ENCODE measurements around the gene SORCS2.
"Not testable (repeated sequence)": the region's sequence is repeated elsewhere in the genome, so short reads cannot be mapped to it uniquely, and the experiment has no call there.

Gene SORCS2

DNA sequence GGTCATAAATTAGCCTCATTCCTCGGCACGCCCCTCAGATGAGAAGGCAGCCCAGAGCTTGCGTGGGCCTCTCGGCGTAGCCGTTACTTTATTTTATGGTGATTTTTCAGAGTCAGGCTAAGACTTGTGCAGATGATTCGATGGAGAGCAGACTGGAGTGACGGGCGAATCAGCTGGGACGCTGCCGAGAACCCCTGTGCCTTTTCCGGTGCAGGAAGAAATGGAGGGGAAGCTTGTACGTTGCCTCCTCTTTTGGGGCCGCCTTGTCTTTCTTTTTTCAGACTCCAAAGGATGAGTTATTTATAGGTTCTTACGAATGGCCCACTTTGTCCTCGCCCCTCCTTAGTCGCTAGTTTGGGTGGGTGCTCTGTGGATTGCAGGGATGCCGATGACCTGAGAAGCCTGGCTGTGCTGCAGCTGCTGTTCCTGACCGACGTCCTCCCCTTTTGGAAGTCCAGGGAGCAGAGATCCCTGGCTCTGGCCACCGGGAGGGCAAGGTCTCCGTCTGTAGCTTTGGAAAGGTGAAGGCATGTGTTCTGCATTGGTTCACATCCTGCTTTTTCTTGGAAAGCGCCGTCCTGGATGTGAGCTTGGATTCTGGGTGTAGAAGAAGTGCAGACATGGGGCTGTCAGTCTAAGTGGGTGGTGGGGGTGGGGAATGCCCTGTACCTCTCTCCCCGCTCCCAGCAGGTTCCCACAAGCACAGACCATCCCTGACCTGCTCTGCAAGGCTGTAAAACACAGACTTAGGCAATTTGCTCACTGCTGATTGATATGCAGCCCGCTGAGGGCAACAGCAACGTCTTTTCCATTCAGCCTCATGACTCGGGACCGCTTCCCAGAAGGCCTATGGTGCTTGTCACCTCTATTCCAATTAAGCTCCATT, 9.3 kb downstream of the SORCS2 start:
- no peak for FAIRE-seq

DNA sequence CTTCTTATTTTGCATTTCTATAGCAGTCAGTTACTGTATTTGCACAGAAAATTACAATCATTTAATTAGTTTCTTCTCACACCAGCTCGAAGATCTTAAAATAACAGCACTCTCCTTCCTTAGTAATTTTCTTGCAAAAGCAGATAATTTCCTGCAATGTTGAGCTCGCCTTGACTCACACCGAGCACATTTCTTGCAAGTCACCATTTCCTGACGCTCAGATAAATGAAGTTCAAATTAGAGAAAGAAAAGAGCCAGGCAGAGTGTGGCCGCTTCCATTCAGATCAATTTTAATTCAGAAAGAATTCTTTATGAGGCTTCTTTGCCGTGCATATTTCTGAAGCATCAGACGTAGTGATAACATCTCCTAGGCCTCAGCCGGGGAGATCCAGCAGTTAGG, 10.1 kb downstream of the SORCS2 start:
- FAIRE-seq: no peak

DNA sequence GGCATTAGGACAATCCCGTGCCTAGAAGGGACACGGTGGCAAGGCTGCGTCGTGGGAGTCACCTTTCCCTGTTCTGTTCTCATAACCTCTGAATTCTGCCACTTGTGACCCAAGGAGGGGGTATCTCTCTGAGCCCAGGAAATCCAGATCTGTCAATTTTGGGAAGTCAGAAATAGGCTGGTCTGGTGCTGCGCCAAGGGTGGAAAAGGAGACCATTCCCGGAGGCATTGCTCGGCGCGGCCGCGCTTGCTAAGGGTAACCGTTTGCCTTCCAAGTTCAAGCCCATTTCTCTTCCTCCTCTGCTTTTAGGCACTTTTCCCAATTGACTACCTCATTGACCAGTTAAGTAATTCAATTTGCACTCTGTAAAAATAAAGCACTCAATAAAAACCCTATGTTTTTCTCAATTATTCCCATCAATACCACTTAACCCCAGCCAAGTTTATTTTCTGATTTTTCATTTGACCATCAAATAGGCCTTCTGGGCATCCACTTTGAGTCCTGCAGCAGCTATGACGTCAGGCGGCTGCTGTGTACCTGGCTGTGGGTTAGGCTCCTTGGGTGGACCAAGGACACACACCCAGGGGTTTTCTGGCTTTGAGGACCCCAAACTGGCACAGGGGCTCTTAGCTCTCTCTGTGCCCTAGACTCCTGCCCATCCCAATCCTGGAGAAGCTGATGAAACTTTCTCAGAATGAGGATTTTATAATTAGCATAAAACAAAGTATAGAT, 12.5 kb downstream of the SORCS2 start:
- no peak for FAIRE-seq

DNA sequence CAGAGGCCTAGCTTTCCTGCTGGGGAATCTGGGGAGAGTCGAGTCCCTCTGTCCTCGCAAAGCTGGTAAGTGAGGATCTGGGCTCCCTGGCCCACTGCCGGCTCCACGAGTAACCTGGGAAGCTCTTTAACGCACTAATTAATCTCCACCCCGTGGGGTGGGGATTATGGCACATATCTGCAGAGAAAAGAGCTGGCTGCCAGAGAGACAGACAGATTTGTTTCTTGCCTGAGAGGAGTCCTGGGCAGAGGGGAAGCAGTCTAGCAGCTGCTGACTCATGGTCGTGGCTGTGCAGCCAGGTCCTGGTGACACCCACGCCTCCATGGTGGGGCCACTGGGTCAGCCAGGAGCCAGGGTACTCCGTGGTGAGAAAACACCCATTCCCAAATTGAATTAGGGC, 14.0 kb downstream of the SORCS2 start:
- FAIRE-seq: no peak

DNA sequence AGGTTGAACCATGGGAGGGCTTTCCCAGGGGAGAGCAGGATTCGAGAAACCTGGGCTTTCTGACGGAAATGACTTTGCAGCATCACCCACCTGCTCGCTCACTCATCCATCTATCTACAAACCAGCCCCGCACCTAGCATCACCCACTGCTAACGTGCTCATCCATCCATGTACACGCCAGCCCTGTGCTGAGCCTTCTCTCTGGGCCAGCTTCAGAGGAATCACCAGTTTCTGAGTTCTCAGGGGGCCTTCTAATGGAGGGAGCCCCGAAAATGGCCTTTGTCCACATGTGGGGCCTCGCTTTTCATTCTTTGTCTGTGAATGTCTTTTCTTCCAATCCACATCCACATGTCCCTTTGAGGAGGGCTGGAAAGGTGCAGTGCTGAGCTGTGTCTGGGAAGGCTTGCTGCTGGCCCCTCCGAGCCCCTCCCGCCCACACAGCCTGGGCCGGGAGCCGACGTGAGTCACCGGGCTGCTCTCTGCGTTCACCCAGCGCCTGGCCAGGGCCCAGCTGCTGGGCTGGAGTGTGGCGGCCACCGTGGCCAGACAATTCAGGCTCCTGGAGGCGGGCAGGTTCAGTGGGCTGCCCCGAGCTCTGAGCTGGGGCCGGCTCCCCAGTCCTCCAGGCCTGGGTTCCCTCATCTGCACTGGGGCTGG, 14.7 kb downstream of the SORCS2 start:
- no peak for FAIRE-seq

DNA sequence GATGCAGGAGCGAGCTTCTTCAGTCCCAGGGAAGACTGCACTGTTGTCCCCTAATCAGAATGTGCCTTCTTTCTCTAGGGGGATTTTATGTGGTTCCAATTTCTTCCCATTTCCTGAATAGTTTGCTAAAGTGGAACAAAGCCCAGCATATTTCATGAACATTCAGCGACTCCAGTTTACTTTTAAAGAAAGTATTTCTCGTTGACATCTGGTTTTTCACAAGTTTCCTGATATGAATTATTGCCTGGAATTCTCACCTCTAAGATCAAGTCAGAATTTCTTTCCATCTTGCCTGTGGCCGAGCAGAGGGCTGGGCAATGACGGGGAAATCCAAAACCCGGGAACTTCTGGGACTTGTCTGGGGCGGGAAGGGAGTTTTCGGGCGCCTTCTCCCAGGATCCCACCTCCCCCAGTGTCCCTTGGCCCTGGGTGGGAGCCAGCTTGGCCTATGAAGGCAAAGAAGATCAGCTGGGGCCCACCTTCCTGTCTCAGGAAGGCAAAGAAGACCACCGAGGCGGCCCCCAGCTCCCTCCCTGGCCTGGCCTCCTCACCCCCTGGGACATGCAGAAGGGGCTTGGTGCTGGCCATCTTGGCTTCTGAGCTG, 15.4 kb downstream of the SORCS2 start:
- no peak for FAIRE-seq

DNA sequence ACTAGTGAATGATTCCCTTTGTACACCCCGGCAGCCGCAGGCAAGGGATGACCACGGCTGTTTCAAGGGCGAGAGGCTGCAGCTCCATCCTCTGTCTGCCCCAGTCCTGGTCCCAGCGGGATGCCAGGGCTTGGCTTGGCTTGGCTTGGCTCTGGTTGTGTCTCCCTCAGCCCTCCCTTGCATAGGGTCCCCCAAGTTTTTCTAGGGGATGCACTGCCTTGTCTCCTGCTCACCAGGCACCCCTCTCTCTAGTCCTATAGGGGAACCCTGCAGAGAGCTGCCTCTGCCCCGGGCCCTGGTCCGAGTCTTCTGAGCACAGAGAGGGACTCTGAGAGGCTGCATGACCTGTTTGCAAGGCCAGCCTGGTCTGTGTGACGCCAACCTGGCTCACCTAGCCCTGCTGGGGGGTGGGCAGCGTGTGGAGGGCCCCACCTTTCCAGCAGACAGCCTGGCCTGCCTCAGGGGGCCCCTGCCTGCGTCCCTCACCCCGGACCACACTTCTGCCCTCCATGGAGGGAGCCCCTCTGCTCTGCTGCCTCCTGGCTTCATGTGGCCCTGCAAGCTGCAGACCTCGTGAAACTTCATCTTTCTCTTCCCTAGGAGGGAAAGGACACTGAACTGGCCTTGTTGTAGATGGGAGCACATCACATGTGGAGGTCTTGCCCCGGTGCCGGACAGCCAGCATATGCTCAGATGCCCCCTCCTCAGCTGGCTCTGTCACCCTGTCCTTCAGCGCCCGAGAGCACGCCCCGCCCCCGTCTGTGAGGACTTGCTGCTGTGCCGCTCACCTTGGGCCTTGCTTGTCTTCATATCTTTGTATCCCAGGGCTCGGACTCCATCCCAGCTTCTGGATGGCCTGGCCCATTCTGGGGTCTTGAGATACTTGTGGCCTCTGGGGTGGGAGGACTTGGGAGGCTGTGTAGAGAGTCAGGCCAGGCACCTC, 16.4 kb downstream of the SORCS2 start:
- no peak for FAIRE-seq

DNA sequence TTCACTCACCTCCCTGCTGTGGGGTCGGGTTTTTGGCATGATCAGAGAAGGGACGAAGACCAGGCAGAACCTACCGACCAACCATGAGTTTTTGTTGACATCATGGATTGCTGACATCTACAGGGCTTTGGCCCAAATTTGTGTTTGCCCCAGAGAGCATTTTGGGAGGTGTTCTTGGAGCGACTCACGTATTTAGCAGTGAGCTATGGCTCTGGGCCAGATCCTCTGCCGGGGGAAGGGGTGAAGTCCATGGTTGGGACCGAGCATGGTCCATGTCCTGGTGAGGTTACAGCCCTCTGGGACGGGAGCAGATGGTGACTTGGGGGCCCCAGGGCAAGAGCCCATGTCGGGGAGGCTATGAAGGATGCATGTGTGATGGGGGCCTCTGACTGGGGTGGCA, 17.4 kb downstream of the SORCS2 start:
- no peak for FAIRE-seq

DNA sequence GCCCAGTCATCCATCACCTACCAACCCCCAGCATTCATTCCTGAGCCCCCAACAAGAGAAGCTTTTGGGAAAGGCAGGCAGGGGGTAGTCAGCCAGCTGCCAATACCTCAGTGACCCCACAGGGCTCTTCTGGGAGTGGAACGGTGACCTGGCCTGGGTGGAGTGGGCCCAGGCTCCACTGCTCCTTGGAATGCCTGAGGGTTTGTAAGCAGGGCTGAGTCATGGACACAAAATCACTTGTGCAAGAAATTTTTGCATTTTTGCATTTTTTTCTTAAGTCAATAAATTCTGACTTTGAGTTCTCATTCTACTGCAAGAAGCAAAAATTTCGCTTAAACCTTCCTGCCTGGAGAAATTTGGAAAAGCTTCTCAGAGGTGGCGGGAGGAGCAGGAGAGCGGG, 18.5 kb downstream of the SORCS2 start:
- no peak for FAIRE-seq

DNA sequence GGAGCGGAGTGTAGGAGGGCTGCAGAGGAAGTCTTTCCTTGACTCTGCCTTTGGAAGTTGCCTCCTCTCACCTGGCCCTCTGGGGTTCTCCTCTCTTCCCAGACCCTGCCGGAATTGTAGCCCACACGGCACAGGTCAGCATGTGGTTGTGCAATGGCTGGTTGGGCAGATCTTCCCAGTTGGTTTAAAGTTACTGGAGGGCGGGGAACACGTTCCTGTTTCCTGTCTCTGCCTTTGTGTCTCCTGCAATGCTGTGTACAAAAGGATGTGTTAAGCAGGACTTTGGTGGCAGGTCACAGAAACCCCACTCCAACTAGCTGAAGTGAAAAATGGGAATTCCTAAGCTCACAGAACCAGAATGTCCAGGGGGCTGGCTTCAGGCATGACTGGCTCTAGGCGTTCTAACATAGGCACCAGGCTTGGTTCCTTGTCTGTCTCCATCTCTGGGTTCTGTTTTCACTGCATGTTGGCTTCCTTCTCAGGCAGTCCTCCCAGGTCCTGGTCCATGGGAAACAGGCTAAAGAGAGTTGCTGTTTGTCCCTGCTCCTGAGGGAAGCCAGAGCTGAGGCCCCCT, 19.9 kb downstream of the SORCS2 start:
- FAIRE-seq: no peak

DNA sequence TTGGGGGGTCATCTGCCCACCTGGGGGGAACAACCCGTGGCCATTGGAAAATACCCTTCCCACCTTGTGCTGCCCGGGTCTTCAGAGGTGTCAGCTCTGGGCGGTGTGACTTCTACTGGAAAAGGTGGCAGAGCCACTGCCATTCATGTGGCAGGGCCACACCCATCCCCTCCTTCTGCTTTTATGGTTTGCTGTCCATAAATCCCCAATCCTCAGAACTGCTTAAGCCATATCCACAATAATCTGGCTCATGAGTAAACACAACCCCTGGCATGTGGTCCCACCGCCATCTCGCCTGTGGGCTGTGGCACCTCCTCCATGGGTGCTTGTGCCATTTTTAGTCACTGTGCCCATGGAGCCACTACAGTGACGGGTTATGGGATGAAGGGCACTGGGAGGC, 20.6 kb downstream of the SORCS2 start:
- FAIRE-seq: no peak

DNA sequence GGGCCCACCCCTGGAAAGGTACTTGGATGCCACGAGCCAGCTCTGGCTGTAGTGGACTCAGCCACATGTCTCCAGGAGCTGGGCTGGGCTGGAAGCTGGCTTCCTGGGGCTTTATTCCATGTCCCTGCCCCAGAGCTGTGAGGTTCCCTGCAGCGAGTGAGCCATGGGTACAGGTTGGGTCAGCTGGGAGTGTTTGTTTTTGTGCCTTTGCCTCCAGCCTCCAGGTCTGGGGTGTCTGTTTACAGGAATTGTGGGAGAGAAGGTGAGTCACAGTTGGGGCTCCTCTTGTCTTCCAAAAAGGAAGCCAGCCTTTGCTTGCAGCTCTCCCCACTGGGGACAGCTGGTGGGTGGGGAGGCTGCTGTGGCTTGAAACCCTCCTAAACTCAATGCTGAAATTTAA, 21.5 kb downstream of the SORCS2 start:
- FAIRE-seq: no peak

DNA sequence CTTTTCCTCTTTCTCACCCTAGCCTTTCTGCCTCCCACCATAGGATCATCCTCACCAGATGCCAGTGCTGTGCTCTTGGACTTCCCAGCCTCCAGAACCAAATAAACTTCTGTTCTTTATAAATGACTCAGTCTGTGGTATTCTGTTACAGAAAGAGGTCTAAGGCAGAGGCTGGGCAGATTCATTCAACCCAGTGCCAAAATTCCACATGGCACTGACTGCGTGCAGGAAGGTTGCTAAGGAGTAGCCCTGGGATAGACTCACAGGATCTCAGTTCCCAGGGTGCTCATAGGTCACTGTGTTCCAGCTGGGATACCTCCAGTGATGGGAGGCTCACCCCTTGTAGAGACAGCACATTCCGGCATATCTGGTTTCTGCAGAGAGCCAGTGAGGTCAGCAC, 22.0 kb downstream of the SORCS2 start:
- FAIRE-seq: no peak

DNA sequence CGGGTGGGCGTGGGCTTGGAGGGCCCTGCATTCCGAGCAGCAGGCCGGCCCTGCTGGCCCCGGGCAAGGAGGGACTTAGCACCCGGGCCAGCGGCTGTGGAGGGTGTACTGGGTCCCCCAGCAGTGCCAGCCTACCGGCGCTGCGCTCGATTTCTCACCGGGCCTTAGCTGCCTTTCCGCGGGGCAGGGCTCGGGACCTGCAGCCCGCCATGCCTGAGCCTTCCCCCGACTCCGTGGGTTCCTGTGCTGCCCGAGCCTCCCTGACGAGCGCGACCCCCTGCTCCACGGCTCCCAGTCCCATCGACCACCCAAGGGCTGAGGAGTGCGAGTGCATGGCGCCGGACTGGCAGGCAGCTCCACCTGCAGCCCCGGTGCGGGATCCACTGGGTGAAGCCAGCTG, 22.8 kb downstream of the SORCS2 start:
- FAIRE-seq: not testable (repeated sequence)

DNA sequence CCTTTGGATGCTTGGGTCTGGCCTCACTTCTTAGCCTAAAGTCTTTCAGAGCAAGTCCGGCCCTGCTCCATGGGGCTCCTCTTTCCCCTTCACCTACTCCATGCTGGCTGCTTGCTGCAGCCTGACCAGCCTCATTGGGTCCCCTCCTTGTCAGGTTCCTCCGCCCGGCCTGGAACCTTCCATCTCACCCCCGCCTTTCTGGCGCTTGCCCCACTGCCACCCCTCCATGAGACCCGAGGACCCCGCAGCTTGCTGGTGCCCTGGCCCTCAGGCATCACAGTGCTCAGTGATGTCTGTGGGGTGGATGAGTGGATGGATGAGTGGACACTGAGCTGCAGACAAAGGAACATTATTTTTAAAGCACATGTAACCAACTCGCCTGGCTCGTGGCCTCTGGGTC, 24.7 kb downstream of the SORCS2 start:
- no peak for FAIRE-seq

DNA sequence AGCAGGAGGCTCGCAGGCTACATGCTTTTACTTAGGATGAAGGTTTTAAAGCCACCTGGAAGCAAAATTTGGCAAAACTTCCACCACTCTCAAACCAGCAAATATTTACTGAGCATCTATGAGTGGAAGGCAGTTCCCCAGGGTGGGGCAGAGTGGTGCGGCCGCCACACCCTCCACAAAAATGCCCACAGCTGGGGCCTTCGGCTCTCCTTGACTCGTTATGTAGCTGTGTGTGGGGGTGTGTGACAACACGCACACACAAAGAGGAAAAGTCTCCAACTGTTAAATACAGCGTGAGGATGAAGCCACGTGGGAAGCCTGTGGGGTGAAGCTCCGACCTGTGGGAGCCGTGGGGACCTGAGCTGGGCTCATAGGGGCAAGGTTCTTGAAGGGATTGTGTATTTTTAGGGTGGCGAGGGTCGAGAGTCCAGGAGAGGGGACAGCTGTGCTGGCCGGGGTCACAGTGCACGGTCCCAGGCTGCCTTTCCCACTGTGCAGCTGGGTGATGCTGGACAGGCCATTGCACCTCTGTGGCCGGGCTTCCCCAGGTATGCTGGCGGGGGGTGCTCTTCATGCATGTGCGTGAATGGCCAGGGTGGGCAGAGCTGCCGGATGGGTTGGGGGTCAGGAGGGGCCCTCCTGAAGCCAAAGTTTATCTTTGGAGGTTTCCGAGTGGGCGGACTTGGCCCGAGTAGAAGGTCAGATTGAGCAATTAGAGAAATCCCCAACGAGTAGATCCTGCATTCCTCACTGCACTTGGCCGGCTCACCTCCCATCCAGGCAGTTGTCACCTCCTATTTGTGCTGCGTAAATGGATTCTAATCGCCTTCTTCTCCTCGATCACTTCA, 25.4 kb downstream of the SORCS2 start:
- FAIRE-seq: no peak

DNA sequence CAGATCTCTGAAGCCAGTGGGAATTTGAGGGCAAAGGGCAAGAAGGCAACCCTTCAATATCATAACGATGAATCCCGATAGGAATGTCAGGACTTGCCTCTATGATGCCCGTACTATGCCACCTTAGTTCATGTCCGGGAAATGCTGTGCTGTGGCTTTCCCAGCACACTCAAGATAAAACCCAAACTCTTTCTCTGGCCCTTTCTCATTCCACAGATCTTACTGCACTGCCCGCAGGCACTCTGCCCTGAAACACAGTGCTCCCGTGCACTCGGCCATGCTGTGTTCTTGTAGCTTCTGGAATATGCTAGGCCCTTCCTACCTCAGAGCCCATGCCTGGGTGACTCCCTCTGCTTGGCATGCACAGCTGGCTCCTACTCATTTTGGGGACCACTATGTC, 26.3 kb downstream of the SORCS2 start:
- no peak for FAIRE-seq

DNA sequence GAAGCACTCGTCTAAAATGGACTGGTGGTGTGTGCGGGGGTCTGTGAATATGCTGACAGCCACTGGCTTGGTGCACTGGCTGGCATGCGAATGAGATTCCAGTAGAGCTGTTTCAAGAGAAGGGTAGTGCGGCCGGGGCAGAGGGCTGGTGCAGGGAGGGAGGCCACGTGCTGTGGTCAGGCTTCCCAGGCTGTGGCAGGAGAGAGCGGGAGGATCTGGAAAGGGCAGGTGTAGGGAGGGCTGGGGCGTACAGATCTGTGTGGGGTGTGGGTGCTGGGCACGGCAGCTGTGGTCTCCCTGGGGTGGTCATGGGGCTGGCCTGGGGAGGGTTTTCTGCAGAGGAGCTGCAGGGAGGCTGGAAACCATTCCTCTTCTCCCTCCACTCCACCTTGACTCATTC, 30.2 kb downstream of the SORCS2 start:
- FAIRE-seq: no peak

DNA sequence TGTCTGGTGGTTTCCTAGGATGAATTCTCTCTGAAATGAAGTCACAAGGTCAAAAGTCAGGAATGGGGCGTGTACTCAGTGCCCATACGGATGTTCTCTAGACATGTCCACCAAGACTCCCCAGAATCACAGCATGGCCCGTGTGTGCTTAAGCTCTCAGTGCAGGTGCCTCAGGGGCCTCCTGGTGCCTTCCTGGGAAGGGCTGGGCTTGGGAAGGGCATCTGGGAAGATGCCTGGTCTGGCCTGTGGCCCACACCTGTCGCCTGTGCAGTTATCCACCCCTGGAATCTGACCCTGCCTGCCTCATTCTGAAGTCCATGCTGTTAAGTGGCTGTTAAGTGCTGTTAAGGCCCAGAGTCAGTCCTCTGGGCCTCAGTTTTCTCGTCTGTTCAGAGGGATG, 31.2 kb downstream of the SORCS2 start:
- FAIRE-seq: no peak

DNA sequence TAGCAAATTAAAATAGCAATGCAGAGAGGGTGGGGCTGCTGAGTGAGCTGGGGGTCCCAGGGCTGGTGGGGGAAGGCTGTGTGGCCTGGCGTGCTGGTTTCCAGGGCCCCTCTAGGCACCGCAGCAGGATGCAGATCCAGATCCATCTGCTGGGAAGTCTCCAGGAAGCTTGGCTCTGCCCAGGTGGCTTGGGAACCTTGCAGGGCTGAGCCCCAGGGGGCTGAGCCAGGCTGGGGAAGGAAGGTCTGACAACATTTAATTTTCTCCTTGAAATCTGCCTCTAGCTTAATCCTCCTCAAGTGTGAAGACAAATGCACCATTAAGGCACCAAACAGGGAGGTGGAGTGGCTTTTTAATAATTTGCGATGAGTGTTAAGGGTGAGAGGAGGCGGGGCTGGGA, 31.7 kb downstream of the SORCS2 start:
- FAIRE-seq: no peak
